Stomach (tissue), 9 donors: ENCODE measurements around the gene COL16A1. TPM values are rescaled to one million over a fixed set of nuclear protein-coding genes. Genes with fewer than 3 reads are reported as not detected.

ENCODE experiments used
- DNase-seq, 2 donors: peaks; one replicate each; pipeline versions ENCODE4 v3.0.0 to v3.0.0-alpha.2; 2013 to 2019
- H3K27ac ChIP-seq, 5 donors: fragments of 200-600 bp in 4 of 5; sonication (generic) in 4 of 5; one replicate each; pipeline ENCODE4 v1.5.1; 2013 to 2019; ENCODE audit warnings: mild to moderate bottlenecking in 1 of 5, moderate library complexity in 1 of 5
- H3K27me3 ChIP-seq, 3 donors: fragments of 200-600 bp; sonication (generic); one replicate each; pipeline ENCODE4 v1.5.1; 2017 to 2019; ENCODE audit warnings: mixed run types in 1 of 3
- H3K36me3 ChIP-seq, 4 donors: fragments of 200-600 bp; sonication (generic); 1 replicate in 3 of 4; 2 replicates in 1 of 4; pipeline ENCODE4 v1.5.1; 2016 to 2019
- H3K4me1 ChIP-seq, 4 donors: fragments of 200-600 bp; sonication (generic); one replicate each; pipeline ENCODE4 v1.5.1; 2016 to 2019
- H3K4me3 ChIP-seq, 4 donors: fragments of 200-600 bp; sonication (generic) in 3 of 4; one replicate each; pipeline ENCODE4 v1.5.1; 2016 to 2019; ENCODE audit warnings: mild to moderate bottlenecking in 1 of 4
- H3K9me3 ChIP-seq, 4 donors: fragments of 200-600 bp; sonication (generic); one replicate each; pipeline ENCODE4 v1.5.1; 2016 to 2019
- EP300 ChIP-seq: sonication (generic); formaldehyde crosslinking; IDR thresholded peaks from one replicate; pipeline ENCODE4 v1.6.1; 2017; ENCODE audit warnings: antibody characterized with exemption
- POLR2A ChIP-seq, 4 donors: fragments of 450-650 bp; IDR thresholded peaks; one replicate each; pipeline ENCODE4 v1.6.1; 2016; ENCODE audit warnings: antibody characterized with exemption in 4 of 4, control low read depth in 2 of 4, mild to moderate bottlenecking in 1 of 4, moderate library complexity in 1 of 4
- POLR2AphosphoS5 ChIP-seq, 3 donors: sonication (generic); formaldehyde crosslinking; IDR thresholded peaks; one replicate each; pipeline ENCODE4 v1.6.1; 2016; ENCODE audit warnings: antibody characterized with exemption in 3 of 3
- WGBS, 5 donors: extraction: QIAGEN DNeasy Blood & Tissue Kit in 3 of 5; methylation state at CpG; one replicate each; pipeline versions ENCODE4 v1.1.5 to v1.1.7; 2013 to 2018; 5-methylcytosine and 5-hydroxymethylcytosine counted together
- intact Hi-C: fragments of 100-400 bp; cut with DNase I; formaldehyde crosslinking; loops from one replicate; pipeline ENCODE4 v1.15.1; 2023; ENCODE audit warnings: low total_unique reads
- polyA plus RNA-seq, 3 donors: library from polyadenylated mRNA; stranded (reverse); fragments of 200-250 nt; gene quantifications; one replicate each; pipeline ENCODE4 v1.2.3, GENCODE V29; 2013
- total RNA-seq, 5 donors: library from RNA; depleted of rRNA; stranded (reverse); fragments of >200 nt; gene quantifications; one replicate each; pipeline versions ENCODE4 v1.1.0 to v1.2.3, GENCODE V29; 2014 to 2016
- TF ChIP-seq, protein P1 (sequence below), 7 experiments: fragments of 450-650 bp in 4 of 7; fragments of 200-600 bp in 3 of 7; sonication (generic) in 3 of 7; IDR thresholded peaks; one replicate each; pipeline ENCODE4 v1.5.1; 2016 to 2019; ENCODE audit warnings: antibody characterized with exemption in 7 of 7, control low read depth in 2 of 7, mild to moderate bottlenecking in 1 of 7
- donor health status: healthy with polysubstance abuse.
- donor health status: Bipolar disorder and iron deficiency.
- donor health status: healthy.

The COL16A1 gene
- total and polyA plus RNA-seq, 8 donors: 19.8 to 127 (median 74.1) TPM

DNA sequence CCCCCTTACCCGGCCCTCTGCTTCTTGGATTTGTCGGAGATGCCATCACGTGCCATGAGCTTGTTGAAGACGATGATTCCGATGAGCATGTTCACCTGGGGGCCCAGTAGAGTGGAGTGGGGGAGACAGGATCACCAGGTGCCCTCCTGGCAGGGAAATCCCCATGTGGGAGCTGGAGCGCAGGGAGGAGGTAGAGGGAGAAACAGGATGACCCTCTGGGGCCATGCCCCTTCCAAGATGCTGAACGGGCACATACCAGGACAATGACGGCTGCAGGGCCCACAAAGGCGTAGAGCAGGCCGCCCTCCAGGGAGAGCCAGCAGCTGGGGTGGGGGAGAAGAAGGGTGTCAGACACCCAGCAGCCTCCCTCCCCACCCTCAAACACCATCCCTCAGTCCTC is 31.8 kb upstream of the COL16A1 start:
- no peaks in the 10 kb centered on the region for H3K9me3 ChIP-seq
- no peak for TF ChIP-seq EP300
- TF ChIP-seq, protein P1, sequence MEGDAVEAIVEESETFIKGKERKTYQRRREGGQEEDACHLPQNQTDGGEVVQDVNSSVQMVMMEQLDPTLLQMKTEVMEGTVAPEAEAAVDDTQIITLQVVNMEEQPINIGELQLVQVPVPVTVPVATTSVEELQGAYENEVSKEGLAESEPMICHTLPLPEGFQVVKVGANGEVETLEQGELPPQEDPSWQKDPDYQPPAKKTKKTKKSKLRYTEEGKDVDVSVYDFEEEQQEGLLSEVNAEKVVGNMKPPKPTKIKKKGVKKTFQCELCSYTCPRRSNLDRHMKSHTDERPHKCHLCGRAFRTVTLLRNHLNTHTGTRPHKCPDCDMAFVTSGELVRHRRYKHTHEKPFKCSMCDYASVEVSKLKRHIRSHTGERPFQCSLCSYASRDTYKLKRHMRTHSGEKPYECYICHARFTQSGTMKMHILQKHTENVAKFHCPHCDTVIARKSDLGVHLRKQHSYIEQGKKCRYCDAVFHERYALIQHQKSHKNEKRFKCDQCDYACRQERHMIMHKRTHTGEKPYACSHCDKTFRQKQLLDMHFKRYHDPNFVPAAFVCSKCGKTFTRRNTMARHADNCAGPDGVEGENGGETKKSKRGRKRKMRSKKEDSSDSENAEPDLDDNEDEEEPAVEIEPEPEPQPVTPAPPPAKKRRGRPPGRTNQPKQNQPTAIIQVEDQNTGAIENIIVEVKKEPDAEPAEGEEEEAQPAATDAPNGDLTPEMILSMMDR (IDR thresholded peaks at IDR 0.05): no peak
- no peak for TF ChIP-seq POLR2A (IDR thresholded peaks at IDR 0.05)
- no peak for TF ChIP-seq POLR2AphosphoS5 (IDR thresholded peaks at IDR 0.05)
- H3K27me3 ChIP-seq: no peaks in the 10 kb centered on the region
- DNase-seq: no peak
- no peak overlapping the region for H3K27ac ChIP-seq
- no peak overlapping the region for H3K4me3 ChIP-seq
- WGBS, 5 donors: 89 to 94% (median 92%) methylated on average over 9 to 10 of the region's 10 CpGs
- peaks cover 0 to 7% (median 3%) of the 10 kb centered on the region in 4 donors for H3K36me3 ChIP-seq
- peaks cover 0 to 11% (median 6%) of the 10 kb centered on the region in 4 donors for H3K4me1 ChIP-seq
- intact Hi-C loops: no loop called here

DNA sequence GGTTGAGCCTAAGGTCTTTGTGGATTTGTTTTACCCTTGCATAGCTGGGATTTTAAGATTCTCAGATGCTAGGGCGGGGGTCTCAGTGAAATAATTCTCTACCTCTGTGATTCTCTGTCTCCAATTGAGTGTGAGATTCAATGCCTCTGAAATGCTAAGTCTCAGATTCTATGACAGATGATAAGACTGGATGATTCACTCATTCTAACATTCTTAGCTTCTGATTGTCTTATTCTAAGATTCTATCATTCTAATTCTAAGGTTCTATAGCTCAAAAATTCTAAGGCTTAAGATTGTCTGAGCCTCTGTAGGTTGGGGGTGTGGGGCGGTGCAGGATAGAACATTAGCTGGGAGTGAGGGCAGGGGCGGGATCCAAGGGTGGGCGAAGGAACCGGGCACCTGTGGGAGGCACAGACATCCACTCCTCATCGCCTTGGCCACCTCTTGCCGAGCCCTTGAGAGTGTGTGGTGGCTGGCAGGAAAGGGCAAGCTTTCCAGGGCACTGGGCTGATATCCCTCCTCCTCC is 30.8 kb upstream of the COL16A1 start:
- no peak overlapping the region for H3K27ac ChIP-seq
- peaks cover 0 to 7% (median 3%) of the 10 kb centered on the region in 4 donors for H3K36me3 ChIP-seq
- TF ChIP-seq, protein P1 (IDR thresholded peaks at IDR 0.05): no peak
- TF ChIP-seq POLR2AphosphoS5 (IDR thresholded peaks at IDR 0.05) (no peak), POLR2A (IDR thresholded peaks at IDR 0.05) (no peak), EP300 (no peak)
- H3K9me3 ChIP-seq: no peaks in the 10 kb centered on the region
- whole genome bisulfite sequencing, 5 donors: 88 to 94% (median 89%) methylated on average over 7 of the region's 7 CpGs
- H3K4me3 ChIP-seq: no peak overlapping the region
- DNase-seq: no peak
- intact Hi-C loops: no loop called here
- H3K4me1 ChIP-seq: peaks cover 0 to 11% (median 6%) of the 10 kb centered on the region in 4 donors
- H3K27me3 ChIP-seq: no peaks in the 10 kb centered on the region

DNA sequence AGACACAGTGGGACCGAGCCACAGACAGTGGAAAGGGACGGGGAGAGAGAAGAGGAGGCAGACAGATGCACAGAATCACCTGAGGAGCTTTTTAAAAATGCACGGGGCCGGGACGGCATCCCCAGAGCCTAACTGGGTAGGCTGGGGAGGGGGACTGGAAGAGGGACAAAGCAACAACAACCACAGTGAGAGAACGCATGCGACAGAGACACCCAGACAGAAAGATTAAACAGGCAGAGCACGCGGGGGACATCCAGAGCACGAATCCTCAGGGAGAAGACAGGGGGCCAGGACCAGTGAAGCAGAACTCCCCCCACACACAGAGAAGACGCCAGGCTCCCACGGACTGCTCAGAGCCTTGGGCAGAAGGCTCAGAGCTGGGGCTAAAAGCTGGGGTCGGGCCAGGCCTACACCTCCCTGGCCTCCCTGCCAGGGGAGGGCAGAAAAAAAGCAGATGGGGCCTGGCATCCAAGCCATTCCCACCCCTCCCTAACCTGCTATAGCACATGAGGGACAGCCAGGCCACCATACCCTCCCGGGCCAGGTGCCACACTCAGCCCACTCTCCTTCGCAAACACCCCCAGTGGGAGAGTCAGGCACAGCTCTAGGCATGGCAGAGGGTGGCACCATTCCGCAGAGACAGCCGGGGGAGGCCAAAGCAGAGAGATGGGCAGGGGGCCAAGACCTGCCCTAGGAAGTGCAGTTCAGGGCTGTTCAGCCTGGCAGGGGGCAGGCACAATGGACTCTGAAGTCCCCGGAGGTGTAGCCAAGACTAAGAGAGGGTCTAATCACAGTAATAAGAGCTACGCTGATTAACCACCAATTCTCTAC is 29.8 kb upstream of the COL16A1 start:
- Histone ChIP-seq H3K27me3 (no peaks in the 10 kb centered on the region), H3K4me3 (no peak overlapping the region), H3K9me3 (no peaks in the 10 kb centered on the region), H3K36me3 (no peaks in the 10 kb centered on the region), H3K27ac (no peak overlapping the region), H3K4me1 (peaks cover 0 to 11% (median 6%) of the 10 kb centered on the region in 4 donors)
- DNase-seq: no peak
- TF ChIP-seq, protein P1 (IDR thresholded peaks at IDR 0.05): no peak
- TF ChIP-seq POLR2A (IDR thresholded peaks at IDR 0.05): no peak
- no peak for TF ChIP-seq POLR2AphosphoS5 (IDR thresholded peaks at IDR 0.05)
- no peak for TF ChIP-seq EP300
- intact Hi-C loops: no loop called here
- 77 to 87% (median 82%) methylated on average over 17 to 19 of the region's 19 CpGs for WGBS, 5 donors

DNA sequence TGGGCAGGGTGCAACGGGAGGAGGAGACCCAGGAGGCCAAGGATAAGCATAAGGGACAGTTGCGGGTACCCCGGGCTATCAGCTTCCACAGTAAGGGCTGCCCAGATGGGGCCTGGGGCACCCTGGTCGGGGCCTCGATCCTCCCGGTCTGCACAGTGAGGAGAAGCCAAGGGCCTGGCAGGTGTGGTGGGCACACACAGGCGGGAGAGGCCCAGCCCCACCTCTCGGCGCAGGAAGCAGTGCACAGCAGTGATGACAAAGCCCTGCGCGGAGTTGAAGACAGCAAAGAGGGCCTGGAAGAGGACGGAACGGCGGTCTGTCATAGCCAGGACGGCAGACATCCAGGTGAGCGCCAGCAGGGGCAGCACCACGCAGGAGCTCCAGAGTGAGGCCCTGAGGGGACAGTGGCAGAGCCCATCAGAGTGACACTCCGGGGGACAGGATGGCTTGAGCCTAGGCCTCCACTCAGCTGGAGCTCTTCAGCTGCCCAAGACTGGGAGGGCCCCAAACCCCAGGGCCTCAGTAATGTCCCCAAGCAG is 29.0 kb upstream of the COL16A1 start:
- H3K9me3 ChIP-seq: no peaks in the 10 kb centered on the region
- no peaks in the 10 kb centered on the region for H3K27me3 ChIP-seq
- no peak for DNase-seq
- TF ChIP-seq POLR2AphosphoS5 (IDR thresholded peaks at IDR 0.05): no peak
- TF ChIP-seq EP300: no peak
- TF ChIP-seq, protein P1 (IDR thresholded peaks at IDR 0.05): no peak
- no peak for TF ChIP-seq POLR2A (IDR thresholded peaks at IDR 0.05)
- intact Hi-C loops: no loop called here
- 86 to 92% (median 89%) methylated on average over 18 of the region's 18 CpGs for WGBS, 5 donors
- no peaks in the 10 kb centered on the region for H3K36me3 ChIP-seq
- no peak overlapping the region for H3K4me3 ChIP-seq
- no peak overlapping the region for H3K27ac ChIP-seq
- peaks cover 0 to 11% (median 6%) of the 10 kb centered on the region in 4 donors for H3K4me1 ChIP-seq
